ENCODE data around the gene CEP95.

The CEP95 gene

DNA sequence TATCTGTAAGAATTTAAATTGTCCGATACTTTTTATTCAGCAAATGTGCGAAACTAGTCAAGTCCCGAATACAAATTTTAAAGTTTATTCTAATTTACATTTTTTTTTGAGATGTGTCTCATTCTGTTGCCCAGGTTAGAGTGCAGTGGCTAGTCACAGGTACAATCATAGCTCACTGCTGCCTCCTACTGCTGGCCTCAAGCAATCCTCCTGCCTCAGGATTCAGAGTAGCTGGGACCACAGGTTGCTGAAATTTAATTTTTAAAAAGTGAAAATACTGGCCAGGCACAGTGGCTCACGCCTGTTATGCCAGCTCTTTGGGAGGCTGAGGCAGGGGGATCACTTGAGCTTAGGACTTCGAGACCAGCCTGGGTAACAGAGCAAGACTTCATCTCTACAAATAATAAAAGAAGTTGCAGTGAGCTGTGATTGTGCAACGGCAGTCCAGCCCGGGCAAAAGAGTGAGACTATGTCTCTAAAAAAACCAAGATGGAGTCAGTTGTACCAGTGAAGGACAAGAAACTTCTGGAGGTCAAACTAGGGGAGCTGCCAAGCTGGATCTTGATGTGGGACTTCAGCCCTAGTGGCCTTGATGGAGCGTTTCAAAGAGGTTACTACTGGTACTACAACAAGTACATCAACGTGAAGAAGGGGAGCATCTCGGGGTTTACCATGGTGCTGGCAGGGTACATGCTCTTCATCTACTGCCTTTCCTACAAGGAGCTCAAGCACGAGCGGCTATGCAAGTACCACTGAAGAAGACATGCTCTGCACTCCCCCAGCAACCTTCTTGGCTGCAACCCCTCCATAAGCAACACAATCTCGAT lies 15.5 kb upstream of the CEP95 start:
- TF ChIP-seq FOXP2 (optimal IDR thresholded peaks at IDR 0.05; ENCODE audit: borderline replicate concordance, extremely low read depth, extremely low read length, insufficient read depth), result no peak
- TF ChIP-seq, protein P1, sequence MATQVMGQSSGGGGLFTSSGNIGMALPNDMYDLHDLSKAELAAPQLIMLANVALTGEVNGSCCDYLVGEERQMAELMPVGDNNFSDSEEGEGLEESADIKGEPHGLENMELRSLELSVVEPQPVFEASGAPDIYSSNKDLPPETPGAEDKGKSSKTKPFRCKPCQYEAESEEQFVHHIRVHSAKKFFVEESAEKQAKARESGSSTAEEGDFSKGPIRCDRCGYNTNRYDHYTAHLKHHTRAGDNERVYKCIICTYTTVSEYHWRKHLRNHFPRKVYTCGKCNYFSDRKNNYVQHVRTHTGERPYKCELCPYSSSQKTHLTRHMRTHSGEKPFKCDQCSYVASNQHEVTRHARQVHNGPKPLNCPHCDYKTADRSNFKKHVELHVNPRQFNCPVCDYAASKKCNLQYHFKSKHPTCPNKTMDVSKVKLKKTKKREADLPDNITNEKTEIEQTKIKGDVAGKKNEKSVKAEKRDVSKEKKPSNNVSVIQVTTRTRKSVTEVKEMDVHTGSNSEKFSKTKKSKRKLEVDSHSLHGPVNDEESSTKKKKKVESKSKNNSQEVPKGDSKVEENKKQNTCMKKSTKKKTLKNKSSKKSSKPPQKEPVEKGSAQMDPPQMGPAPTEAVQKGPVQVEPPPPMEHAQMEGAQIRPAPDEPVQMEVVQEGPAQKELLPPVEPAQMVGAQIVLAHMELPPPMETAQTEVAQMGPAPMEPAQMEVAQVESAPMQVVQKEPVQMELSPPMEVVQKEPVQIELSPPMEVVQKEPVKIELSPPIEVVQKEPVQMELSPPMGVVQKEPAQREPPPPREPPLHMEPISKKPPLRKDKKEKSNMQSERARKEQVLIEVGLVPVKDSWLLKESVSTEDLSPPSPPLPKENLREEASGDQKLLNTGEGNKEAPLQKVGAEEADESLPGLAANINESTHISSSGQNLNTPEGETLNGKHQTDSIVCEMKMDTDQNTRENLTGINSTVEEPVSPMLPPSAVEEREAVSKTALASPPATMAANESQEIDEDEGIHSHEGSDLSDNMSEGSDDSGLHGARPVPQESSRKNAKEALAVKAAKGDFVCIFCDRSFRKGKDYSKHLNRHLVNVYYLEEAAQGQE (IDR thresholded peaks at IDR 0.05; ENCODE audit: insufficient read depth in 1 of 2, low read depth in 2 of 2, low read length in 2 of 2), result no peak
- TF ChIP-seq SIN3A (IDR thresholded peaks at IDR 0.05; ENCODE audit: borderline replicate concordance, insufficient read depth, low read length), result no peak
- no peak for TF ChIP-seq TAF1 (IDR thresholded peaks at IDR 0.05; ENCODE audit: borderline replicate concordance, insufficient read depth, low read length)
- no peak for TF ChIP-seq POLR2AphosphoS5 (IDR thresholded peaks at IDR 0.05; ENCODE audit: low read depth, low read length)

DNA sequence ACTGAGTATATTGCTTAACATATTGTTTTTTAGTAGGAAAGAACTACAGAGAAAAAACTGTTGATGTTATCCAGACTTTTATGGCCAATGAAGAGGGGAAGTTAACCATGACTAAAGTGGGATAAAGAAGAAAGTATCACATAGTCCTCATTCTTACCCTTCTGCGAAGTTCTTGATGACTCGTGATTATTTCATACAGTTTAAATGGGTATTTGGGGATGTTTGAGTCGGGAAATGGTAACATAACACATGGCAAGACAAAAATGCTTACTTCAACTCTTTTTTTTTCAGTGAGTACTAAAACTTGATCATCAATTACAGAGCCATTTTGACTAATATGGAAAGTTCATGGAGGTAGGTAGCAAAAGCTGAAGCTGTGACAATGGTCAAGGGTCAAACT lies 14.8 kb upstream of the CEP95 start:
- no peak for TF ChIP-seq FOXP2 (optimal IDR thresholded peaks at IDR 0.05; ENCODE audit: borderline replicate concordance, extremely low read depth, extremely low read length, insufficient read depth)
- TF ChIP-seq POLR2AphosphoS5 (IDR thresholded peaks at IDR 0.05; ENCODE audit: low read depth, low read length), result no peak
- TF ChIP-seq, protein P1 (IDR thresholded peaks at IDR 0.05; ENCODE audit: insufficient read depth in 1 of 2, low read depth in 2 of 2, low read length in 2 of 2), result no peak
- no peak for TF ChIP-seq TAF1 (IDR thresholded peaks at IDR 0.05; ENCODE audit: borderline replicate concordance, insufficient read depth, low read length)
- no peak for TF ChIP-seq SIN3A (IDR thresholded peaks at IDR 0.05; ENCODE audit: borderline replicate concordance, insufficient read depth, low read length)

DNA sequence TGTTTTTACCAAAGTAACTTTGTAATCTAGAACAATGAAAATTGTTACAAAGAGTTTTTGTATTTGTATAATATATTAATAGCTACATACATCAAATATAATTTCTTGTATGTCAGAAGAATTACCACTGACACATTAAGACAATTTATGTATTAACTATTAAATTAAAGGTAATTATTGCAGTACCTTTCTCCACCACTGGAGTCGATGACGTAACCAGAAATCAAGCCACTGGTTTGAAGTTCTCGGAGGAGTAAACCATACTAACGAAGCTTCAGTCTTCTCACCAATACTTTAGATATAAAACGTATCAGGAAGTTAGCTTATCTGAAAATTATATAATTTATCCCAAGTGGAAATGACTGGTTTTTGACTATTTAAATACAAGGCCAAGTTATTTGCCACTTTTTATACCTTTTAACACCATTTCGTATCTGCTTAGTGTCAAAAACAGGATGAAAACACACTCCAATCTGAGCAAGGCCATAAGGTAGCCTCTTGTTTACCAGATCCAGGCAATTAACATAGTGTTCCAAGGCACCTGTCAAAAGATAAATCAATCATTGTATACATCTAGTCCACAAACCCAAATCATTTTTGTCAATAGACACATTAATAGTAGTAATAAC lies 14.2 kb upstream of the CEP95 start:
- no peak for TF ChIP-seq POLR2AphosphoS5 (IDR thresholded peaks at IDR 0.05; ENCODE audit: low read depth, low read length)

DNA sequence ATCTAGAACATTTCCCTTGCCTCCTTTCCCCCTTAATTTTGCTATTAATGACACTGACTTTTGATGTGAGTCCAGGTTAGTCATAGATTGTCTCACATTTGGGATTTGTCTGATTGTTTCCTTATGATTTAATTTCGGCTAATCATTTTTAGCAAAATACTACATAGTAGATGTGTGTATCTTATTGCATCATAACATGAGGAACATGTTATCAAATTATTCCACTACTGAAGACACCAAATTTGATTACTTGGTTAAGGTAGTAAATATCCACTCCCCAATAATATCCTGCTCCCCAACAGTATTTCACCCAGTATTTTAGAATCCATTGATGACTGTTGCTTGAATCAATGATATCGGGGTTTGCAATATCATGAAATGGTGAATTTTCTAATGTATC lies 12.7 kb upstream of the CEP95 start:
- TF ChIP-seq, protein P1 (IDR thresholded peaks at IDR 0.05; ENCODE audit: insufficient read depth in 1 of 2, low read depth in 2 of 2, low read length in 2 of 2), result no peak
- TF ChIP-seq SIN3A (IDR thresholded peaks at IDR 0.05; ENCODE audit: borderline replicate concordance, insufficient read depth, low read length), result no peak
- no peak for TF ChIP-seq POLR2AphosphoS5 (IDR thresholded peaks at IDR 0.05; ENCODE audit: low read depth, low read length)
- no peak for TF ChIP-seq TAF1 (IDR thresholded peaks at IDR 0.05; ENCODE audit: borderline replicate concordance, insufficient read depth, low read length)

DNA sequence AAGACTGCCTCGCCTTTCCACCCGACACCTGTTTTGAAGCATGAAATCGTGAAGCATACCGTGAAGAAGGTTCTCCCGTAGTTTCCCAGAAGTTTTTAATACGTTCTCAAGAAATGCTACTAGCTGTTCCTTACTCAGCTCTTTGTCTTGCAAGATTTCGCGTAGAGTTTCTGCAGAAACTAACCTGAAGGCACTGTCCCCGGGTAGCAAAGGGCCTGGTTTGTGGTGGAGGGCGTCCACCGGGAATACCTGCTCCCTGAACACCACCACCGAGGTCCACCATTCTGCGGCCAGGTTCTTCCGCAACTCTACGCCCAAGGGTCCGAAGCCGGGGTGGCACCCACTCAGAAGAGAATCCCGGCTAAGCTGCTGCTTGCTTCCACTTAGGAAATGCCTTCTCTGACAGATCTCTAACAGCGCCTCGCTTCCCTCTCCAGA lies 10.4 kb upstream of the CEP95 start:
- no peak for TF ChIP-seq SIN3A (IDR thresholded peaks at IDR 0.05; ENCODE audit: borderline replicate concordance, insufficient read depth, low read length)
- no peak for TF ChIP-seq POLR2AphosphoS5 (IDR thresholded peaks at IDR 0.05; ENCODE audit: low read depth, low read length)
- no peak for TF ChIP-seq TAF1 (IDR thresholded peaks at IDR 0.05; ENCODE audit: borderline replicate concordance, insufficient read depth, low read length)

All from PFSK-1 (cell line).